ENCODE results near the gene PLCL1.

- TF ChIP-seq CTCF (IDR thresholded peaks at IDR 0.05; ENCODE audit: insufficient read depth, low read length), result no peak
- TF ChIP-seq POLR2AphosphoS5 (IDR thresholded peaks at IDR 0.05; ENCODE audit: low read depth), result no peak
These were observed 68.9 kb downstream of the PLCL1 start for GRCh38 chr2:197873293-197873701.

All from HL-60 (cell line).